ENCODE measurements around the gene AGAP3.

AGAP3 gene

GRCh38 chr7:151088856-151089699 lies 2.8 kb downstream of the AGAP3 start:
- no peak for DNase-seq

- no peak for DNase-seq
Observed at GRCh38 chr7:151089893-151090730, 3.8 kb downstream of the AGAP3 start.

- no peak for DNase-seq
Observed at GRCh38 chr7:151091003-151091402, 4.7 kb downstream of the AGAP3 start.

GRCh38 chr7:151091431-151091830 lies 5.2 kb downstream of the AGAP3 start:
- DNase-seq = no peak

GRCh38 chr7:151091988-151092387 lies 5.7 kb downstream of the AGAP3 start:
- no peak for DNase-seq

GRCh38 chr7:151093748-151094147 lies 7.5 kb downstream of the AGAP3 start:
- DNase-seq = no peak

- no peak for DNase-seq
Observed at GRCh38 chr7:151094675-151095074, 8.4 kb downstream of the AGAP3 start.

- DNase-seq = no peak
Observed at GRCh38 chr7:151095123-151095797, 9.0 kb downstream of the AGAP3 start.

GRCh38 chr7:151095828-151096475 lies 9.7 kb downstream of the AGAP3 start:
- DNase-seq = no peak

GRCh38 chr7:151099486-151100211 lies 13.4 kb downstream of the AGAP3 start:
- DNase-seq = no peak

- no peak for DNase-seq
Observed at GRCh38 chr7:151100921-151101320, 14.6 kb downstream of the AGAP3 start.

GRCh38 chr7:151101621-151102396 lies 15.5 kb downstream of the AGAP3 start:
- DNase-seq = no peak

- DNase-seq = no peak
Observed at GRCh38 chr7:151102991-151103390, 16.7 kb downstream of the AGAP3 start.

GRCh38 chr7:151103973-151104372 lies 17.7 kb downstream of the AGAP3 start:
- no peak for DNase-seq

GRCh38 chr7:151104411-151105235 lies 18.3 kb downstream of the AGAP3 start:
- DNase-seq = no peak

- DNase-seq = no peak
Observed at GRCh38 chr7:151107882-151108281, 21.6 kb downstream of the AGAP3 start.

- no peak for DNase-seq
Observed at GRCh38 chr7:151109094-151110048, 23.1 kb downstream of the AGAP3 start.

GRCh38 chr7:151110236-151110940 lies 24.1 kb downstream of the AGAP3 start:
- no peak for DNase-seq

Measured in SIG-M5 (cell line).